GM15510 (cell line): ENCODE measurements around the gene TTYH2.

Experiments used
- POLR2A ChIP-seq: IDR thresholded peaks from 3 replicates; pipeline ENCODE4 v1.6.1; 2011; ENCODE audit warnings: borderline replicate concordance; ENCODE audit not compliant: insufficient read length; ENCODE audit errors: extremely low read depth

TTYH2 gene, protein sequence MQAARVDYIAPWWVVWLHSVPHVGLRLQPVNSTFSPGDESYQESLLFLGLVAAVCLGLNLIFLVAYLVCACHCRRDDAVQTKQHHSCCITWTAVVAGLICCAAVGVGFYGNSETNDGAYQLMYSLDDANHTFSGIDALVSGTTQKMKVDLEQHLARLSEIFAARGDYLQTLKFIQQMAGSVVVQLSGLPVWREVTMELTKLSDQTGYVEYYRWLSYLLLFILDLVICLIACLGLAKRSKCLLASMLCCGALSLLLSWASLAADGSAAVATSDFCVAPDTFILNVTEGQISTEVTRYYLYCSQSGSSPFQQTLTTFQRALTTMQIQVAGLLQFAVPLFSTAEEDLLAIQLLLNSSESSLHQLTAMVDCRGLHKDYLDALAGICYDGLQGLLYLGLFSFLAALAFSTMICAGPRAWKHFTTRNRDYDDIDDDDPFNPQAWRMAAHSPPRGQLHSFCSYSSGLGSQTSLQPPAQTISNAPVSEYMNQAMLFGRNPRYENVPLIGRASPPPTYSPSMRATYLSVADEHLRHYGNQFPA

DNA sequence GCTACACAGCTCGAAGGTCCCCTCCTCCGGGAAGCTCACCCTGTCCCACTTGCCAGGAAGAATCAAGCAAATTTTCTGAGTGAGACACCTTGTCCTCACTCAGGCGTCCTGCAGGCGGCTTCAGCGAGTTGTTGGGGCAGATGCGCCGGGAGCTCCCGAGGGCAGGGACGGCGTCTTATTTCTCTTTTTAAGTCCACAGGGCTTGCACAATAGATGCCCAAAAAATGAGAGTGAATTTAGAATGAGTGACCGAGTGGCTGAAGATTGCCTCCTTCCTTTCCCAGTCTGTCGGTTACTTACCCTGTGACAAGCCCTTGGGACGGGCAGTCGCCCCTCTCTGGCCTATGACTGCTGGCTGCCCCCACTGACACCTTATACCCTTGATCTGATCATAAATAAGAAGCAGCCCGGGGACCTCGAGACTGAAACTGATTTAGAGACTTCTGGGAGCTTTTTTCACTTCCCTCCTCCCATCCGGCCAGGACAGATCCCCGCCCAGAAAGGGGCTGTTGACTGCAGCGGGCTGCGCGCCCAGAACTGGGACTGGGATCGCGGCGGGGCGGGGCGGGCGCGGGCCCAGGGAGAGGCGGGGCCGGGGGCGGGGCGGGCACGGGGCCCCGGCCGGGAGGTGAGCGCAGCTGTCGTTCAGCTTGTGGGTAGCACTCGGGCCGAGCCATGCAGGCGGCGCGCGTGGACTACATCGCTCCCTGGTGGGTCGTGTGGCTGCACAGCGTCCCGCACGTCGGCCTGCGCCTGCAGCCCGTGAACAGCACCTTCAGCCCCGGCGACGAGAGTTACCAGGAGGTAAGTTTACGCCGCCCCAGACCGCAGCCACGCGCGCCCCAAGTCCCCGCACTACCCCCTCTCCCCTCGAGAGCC is at the start of gene TTYH2:
TSS of gene TTYH2 (plus strand) at position 659 of the 879 bp plus-strand sequence. CDS start at position 676, 17 bp downstream.
- TF ChIP-seq POLR2A, result no peak

DNA sequence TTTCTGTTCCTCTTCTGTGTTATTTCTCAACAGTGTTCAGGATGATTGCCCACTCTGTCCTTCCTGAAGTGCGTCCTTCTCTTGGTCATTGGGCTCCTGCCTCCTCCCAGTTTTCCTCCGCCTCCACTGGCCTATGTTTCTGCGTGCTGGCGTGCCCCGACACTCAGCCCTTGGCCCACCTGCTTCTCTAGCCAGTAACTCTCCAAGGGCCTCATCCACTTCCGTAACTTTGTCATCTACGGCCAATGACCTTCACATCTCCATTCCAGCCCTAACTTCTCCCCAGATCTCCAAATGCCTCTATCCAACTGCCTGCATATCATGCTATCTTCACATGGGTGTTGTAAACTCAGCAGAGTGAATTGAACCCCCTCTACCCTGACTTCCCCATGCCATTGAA is 49.5 kb upstream of the TTYH2 start:
- no peak for TF ChIP-seq POLR2A

DNA sequence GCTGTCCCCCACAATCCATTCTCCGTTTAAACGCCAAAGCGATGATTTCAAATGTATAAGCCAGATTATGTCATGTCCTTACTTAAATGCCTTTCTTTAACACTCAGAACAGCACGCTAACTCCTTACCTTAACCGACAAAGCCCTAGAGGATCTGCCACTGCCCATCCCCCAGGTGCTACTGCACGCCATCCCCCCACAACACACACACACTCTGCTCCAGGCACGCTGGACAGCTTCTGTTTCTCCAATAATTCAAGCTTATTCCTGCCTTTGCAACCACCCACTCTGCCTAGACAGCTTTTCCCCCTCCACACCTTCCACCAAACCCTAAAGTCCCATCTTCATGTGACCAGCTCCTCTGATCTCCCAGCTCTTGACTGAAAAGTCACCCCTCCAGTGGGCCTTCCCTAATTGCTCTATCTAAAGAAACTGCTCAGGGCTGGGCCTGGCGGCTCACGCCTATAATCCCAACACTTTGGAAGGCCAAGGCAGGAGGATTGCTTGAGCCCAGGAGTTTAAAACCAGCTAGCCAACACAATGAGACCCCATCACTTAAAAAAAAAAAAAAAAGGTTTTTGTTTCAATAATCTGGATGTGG is 48.8 kb upstream of the TTYH2 start:
- no peak for TF ChIP-seq POLR2A

DNA sequence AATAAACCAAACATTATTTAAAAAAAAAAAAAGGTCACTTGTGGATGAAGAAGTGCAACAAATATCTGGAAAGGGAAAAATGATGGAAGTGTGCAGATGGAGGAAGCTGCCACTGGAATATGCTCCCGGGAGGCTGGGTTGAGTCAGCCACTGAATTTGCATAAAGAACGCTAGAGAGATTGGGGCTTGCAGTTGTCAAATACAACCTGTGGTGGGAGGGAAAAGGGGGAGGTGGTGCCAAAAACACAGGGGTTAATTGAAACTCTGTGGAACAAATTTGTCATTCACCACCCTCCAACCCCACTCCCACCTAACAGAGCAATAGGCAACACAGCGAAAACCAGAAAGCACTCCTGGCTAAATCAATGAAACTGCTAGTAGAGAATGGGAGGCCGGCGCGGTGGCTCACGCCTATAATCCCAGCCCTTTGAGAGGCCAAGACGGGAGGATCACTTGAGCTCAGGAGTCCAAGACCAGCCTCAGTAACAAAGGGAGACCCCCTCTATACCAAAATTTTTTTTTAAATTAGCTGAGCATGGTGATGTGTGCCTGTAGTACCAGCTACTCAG is 47.5 kb upstream of the TTYH2 start:
- no peak for TF ChIP-seq POLR2A

DNA sequence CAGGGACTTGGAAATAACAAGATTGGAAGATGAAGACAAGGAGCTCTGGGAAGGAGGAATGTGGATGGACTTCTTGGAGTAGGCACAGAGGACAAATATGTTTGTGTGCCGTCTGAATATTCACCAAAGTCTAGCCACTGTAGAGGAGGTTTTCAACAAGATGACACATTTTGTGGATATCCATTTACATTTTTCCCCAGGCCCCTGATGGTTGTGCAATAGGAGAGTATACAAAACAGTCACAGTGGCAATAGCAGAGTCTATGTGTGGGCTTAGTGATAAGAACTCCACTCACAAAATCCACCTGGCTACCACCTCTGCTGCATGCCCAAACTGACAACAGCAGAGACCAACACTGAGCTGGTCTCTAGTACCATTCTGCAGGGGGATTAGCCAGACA is 42.4 kb upstream of the TTYH2 start:
- no peak for TF ChIP-seq POLR2A

DNA sequence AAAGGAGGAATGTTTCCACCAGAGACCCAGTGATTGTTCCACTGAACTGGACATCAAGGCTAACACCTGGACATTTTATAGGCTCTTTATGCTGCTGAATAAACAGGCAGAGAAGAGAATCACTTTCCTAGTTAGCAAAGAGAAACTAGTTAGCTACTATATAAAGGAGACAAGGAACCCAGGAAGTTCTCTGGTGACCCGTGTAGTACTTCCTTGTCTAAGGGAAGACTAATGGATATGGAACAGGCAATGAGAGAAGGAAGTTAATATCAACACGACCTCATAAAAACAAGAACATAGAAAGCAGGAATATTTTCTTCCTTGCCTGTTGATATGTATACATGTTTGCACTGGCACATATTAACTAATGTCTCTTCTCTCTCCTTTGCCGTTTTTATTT is 40.7 kb upstream of the TTYH2 start:
- no peak for TF ChIP-seq POLR2A

DNA sequence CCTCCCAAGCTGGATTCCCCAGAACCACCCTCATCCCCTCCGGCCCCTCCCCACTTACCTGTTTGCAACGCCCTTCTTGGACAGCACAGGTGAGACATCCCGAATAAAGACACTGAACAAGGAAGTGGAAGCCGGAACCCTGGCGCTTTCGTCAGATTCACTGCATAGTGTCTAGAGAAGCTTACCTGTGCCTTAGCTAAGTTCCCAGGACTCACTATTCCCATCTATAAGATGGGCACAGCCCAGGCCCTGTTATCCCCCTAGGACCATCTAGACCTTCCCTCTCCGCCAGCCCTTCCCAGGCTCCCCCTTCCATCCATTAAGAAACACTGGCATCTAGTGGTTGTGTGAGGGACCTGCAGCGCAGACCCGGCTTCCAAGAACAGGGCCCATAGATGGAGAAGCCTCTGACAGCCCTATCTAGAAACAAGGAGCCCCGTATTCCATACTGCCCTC is 36.8 kb upstream of the TTYH2 start:
- no peak for TF ChIP-seq POLR2A

DNA sequence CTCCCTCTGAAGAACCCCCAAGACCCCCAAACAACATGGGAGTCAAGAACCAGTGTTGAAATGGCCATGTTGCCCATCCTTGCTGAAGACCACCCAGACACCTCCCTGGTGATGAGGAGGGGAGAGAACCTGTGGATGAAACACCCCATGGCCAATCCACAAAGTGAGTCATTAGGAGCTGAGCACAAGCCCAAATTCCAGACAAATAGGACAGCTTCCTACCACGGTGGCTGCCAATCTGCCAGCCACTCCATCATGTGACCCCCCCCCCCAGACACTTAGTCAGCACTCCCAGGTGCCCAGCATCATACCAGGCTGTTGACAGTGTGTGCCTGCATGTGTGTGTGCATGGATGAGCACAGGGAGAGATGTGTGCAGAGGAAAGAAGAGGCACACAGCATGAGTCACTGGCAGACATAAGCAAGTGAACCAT is 36.3 kb upstream of the TTYH2 start:
- no peak for TF ChIP-seq POLR2A

DNA sequence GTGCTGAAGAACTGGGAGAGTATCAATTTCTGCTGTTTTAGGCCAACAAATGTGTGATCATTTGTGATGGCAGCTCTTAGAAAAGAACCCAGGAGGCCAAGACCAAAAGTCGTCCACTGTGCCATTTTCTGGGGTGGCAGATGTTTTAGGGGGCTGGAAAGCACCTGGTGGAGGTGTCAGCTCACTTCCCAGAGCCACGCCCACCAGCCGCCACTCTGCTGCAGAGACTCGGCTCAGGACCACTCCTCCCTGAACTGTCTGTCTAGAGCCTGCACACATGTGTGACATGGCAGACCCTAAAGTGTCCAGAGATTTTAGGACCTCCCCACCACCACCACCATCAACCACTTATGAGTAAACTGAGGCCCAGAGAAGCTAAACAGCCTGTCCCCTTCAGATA is 33.8 kb upstream of the TTYH2 start:
- no peak for TF ChIP-seq POLR2A

DNA sequence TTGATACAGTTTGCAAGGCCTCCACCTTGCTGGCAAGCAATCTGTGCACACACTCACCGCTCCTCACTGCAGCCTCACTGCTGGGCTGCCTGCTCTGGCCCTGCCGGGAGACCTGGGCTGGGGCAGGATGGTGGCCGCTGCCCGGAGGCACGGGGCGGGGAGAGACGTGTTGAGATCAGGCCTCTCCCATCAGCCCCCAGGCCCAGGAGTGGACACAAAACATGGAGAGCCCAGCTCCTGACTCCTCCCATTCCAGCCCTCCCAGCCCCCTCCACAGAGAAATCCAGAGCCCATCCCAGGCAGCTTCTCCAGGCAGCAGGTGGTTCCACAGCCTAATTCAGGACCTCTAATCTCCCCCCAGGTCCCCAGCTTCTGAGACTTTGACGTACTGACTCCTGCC is 33.0 kb upstream of the TTYH2 start:
- no peak for TF ChIP-seq POLR2A

DNA sequence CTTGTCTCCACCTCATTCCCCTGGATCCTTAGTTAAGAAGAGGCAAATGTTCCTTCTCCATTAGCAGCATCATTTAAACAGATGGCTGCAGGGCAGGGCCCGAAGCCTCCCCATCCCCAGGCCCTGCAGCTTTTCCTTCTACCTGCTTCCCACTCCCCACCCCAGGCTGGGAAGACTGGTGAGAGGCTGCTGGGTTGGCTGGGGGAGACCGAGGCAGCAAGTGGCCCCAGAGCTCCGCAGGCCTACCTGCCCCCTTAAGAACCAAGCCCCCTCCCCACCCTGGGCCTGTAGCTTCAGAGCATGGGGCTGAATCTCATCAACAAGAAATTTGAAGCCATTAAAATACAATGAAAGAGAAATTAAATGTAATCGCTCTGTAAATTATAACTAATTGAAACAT is 32.0 kb upstream of the TTYH2 start:
- TF ChIP-seq POLR2A, result no peak

DNA sequence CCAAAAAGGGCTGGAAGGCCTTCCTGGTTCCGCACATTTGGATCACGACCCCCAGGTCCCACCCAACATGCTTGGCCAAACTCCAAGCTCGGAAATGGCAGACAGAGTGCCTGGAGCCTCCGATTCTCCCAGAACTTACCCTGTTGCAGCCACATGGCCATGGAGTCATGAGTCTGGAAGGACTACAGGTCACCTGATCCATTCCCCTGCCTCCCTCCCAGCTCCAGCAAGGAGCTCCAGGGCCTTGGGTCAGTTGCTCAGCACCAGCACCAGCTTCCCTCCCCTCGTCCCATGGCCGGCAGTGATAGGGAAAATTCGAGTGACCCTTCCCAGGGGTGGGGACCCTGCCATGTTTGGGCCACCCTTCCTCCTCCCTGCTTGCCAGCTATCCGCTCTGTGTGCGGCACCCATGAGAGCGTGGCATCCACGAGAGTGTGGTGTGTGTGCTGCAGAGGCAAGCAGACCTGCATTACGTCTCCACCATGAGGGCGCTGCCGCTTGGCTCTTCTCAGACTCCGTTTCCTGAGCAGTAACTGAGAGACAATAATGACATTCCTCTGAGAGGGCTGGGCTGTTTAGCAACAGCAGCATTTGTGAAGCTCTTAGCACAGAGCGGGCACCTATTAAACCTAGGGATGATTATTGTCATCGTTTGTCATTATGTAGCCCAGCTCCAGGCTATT is 31.2 kb upstream of the TTYH2 start:
- no peak for TF ChIP-seq POLR2A

DNA sequence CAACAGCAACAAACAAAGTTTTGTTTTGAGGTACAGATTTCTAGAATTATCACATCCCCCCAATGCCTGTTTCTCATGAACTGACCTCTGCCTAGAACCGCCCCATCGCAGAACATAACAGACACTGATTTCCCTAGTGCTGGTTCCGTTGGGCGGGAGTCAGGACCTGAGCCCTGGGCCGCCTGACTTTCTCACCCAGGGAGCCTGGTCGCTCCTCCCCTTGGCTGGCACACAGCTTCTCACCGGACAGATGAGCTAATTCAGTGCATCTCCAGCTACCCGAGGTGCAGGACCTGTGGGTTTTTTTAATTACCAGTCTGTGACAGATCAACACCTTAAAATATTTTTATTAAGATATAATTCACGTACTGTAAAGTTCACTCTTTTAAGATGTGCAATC is 30.0 kb upstream of the TTYH2 start:
- no peak for TF ChIP-seq POLR2A
